Measurements from ENCODE around the gene C4BPA. TPM values are rescaled to one million over a fixed set of nuclear protein-coding genes. Genes with fewer than 3 reads are reported as not detected.

Gene C4BPA
- total RNA-seq, 1 experiment from 2014 or later, result 10.6 TPM

DNA sequence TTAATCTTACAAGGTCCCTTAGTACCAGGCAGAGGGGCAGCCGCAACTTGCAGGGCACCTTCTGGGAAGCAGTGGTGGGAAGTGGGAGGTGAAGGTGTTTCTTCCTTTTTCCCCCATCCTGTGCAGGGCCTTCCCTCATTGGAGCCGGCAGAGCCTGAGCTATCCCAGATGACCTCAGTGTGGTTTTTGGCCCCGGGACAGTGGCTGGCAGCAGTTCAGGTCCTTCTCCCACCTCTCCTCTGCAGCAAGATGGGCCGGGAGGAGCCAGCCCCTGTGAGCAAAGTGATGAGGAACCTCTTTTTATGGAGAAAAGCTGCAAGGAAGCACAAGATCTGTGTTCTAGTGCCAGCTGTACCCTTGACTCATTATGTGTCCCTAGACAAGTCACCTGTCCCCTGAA lies 44.2 kb upstream of the C4BPA start:
- Histone ChIP-seq H3K9me3 (no peaks in the 10 kb centered on the region), H3K36me3 (ENCODE audit: control insufficient read depth, insufficient read depth, low read length) (peaks cover 4% of the 10 kb centered on the region; the same call in 1 of the 2 replicates), H3K4me3 (ENCODE audit: low read depth, low read length) (no peak overlapping the region), H3K4me1 (no peaks in the 10 kb centered on the region), H3K27me3 (replicated peaks; ENCODE audit: control insufficient read depth, insufficient read depth, low read length) (no peaks in the 10 kb centered on the region)
- DNase-seq, result no peak
- Mint-ChIP-seq H3K4me3 (ENCODE audit: unreplicated experiment) (no peak overlapping the region), H3K9me3 (ENCODE audit: unreplicated experiment) (no peaks in the 10 kb centered on the region), H3K4me1 (ENCODE audit: low read depth, unreplicated experiment) (peaks cover 1% of the 10 kb centered on the region), H3K27ac (ENCODE audit: unreplicated experiment) (no peak overlapping the region), H3K36me3 (ENCODE audit: insufficient read depth, unreplicated experiment) (peaks cover 14% of the 10 kb centered on the region), H3K27me3 (ENCODE audit: insufficient read depth, unreplicated experiment) (no peaks in the 10 kb centered on the region)
- TF ChIP-seq, protein P1, sequence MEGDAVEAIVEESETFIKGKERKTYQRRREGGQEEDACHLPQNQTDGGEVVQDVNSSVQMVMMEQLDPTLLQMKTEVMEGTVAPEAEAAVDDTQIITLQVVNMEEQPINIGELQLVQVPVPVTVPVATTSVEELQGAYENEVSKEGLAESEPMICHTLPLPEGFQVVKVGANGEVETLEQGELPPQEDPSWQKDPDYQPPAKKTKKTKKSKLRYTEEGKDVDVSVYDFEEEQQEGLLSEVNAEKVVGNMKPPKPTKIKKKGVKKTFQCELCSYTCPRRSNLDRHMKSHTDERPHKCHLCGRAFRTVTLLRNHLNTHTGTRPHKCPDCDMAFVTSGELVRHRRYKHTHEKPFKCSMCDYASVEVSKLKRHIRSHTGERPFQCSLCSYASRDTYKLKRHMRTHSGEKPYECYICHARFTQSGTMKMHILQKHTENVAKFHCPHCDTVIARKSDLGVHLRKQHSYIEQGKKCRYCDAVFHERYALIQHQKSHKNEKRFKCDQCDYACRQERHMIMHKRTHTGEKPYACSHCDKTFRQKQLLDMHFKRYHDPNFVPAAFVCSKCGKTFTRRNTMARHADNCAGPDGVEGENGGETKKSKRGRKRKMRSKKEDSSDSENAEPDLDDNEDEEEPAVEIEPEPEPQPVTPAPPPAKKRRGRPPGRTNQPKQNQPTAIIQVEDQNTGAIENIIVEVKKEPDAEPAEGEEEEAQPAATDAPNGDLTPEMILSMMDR (IDR thresholded peaks at IDR 0.05; ENCODE audit: insufficient read depth in 1 of 2, low read depth in 1 of 2, low read length in 1 of 2, severe bottlenecking in 1 of 2, unreplicated experiment in 1 of 2), result no peak
- no TSS peak for BruUV-seq (replicated peaks)
- intact Hi-C loops (cut with micrococcal nuclease; ENCODE audit: unreplicated experiment), result no loop called here
- POLR2A ChIA-PET, result no interaction called here
- CTCF ChIA-PET, result no interaction called here

DNA sequence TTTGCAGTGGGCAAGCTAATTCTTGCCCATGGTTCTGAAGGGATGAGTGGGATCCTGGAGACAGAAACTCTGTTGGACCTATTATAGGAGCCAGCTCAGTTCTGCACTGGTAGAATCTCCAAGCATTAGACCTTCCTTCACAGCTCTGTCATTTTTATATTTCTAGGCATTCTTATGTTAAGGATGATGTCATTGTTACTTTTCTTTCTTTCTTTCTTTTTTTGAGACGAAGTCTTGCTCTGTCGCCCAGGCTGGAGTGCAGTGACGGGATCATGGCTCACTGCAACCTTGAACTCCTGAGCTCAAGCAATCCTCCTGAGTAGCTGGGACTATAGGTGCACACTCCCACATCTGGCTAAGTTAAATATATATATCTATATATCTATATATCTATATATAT lies 43.4 kb upstream of the C4BPA start:
- H3K4me3 Mint-ChIP-seq (ENCODE audit: unreplicated experiment), result no peak overlapping the region
- no peak overlapping the region for H3K27ac Mint-ChIP-seq (ENCODE audit: unreplicated experiment)
- CTCF ChIA-PET, result no interaction called here
- no peak overlapping the region for H3K4me3 ChIP-seq (ENCODE audit: low read depth, low read length)
- H3K27me3 Mint-ChIP-seq (ENCODE audit: insufficient read depth, unreplicated experiment), result no peaks in the 10 kb centered on the region
- intact Hi-C loops (cut with micrococcal nuclease; ENCODE audit: unreplicated experiment), result no loop called here
- H3K9me3 Mint-ChIP-seq (ENCODE audit: unreplicated experiment), result no peaks in the 10 kb centered on the region
- peaks cover 22% of the 10 kb centered on the region for H3K36me3 Mint-ChIP-seq (ENCODE audit: insufficient read depth, unreplicated experiment)
- peaks cover 4% of the 10 kb centered on the region; the same call in 1 of the 2 replicates for H3K36me3 ChIP-seq (ENCODE audit: control insufficient read depth, insufficient read depth, low read length)
- no peaks in the 10 kb centered on the region for H3K4me1 ChIP-seq
- no peaks in the 10 kb centered on the region for H3K27me3 ChIP-seq (replicated peaks; ENCODE audit: control insufficient read depth, insufficient read depth, low read length)
- TF ChIP-seq, protein P1 (IDR thresholded peaks at IDR 0.05; ENCODE audit: insufficient read depth in 1 of 2, low read depth in 1 of 2, low read length in 1 of 2, severe bottlenecking in 1 of 2, unreplicated experiment in 1 of 2), result no peak
- no peaks in the 10 kb centered on the region for H3K9me3 ChIP-seq
- no peak for DNase-seq
- H3K4me1 Mint-ChIP-seq (ENCODE audit: low read depth, unreplicated experiment), result no peaks in the 10 kb centered on the region
- POLR2A ChIA-PET, result no interaction called here
- BruUV-seq (replicated peaks), result no TSS peak

GRCh38 chr1:207062058-207062457 lies 42.0 kb upstream of the C4BPA start:
- Histone ChIP-seq H3K36me3 (ENCODE audit: control insufficient read depth, insufficient read depth, low read length) (peaks cover 4% of the 10 kb centered on the region; the same call in 1 of the 2 replicates), H3K4me3 (ENCODE audit: low read depth, low read length) (no peak overlapping the region), H3K9me3 (no peaks in the 10 kb centered on the region), H3K4me1 (no peaks in the 10 kb centered on the region), H3K27me3 (replicated peaks; ENCODE audit: control insufficient read depth, insufficient read depth, low read length) (no peaks in the 10 kb centered on the region)
- DNase-seq, result no peak
- peaks cover 22% of the 10 kb centered on the region for H3K36me3 Mint-ChIP-seq (ENCODE audit: insufficient read depth, unreplicated experiment)
- H3K4me3 Mint-ChIP-seq (ENCODE audit: unreplicated experiment), result no peak overlapping the region
- H3K27ac Mint-ChIP-seq (ENCODE audit: unreplicated experiment), result no peak overlapping the region
- ChIA-PET POLR2A (no interaction called here), CTCF (no interaction called here)
- H3K4me1 Mint-ChIP-seq (ENCODE audit: low read depth, unreplicated experiment), result no peaks in the 10 kb centered on the region
- intact Hi-C loops (cut with micrococcal nuclease; ENCODE audit: unreplicated experiment), result no loop called here
- no peaks in the 10 kb centered on the region for H3K27me3 Mint-ChIP-seq (ENCODE audit: insufficient read depth, unreplicated experiment)
- BruUV-seq (replicated peaks), result no TSS peak
- no peaks in the 10 kb centered on the region for H3K9me3 Mint-ChIP-seq (ENCODE audit: unreplicated experiment)
- TF ChIP-seq, protein P1 (IDR thresholded peaks at IDR 0.05; ENCODE audit: insufficient read depth in 1 of 2, low read depth in 1 of 2, low read length in 1 of 2, severe bottlenecking in 1 of 2, unreplicated experiment in 1 of 2), result no peak
